Cardiac muscle cell (in vitro differentiated cells and primary cell): Measurements from ENCODE around the gene CMC4. TPM values are rescaled to one million over a fixed set of nuclear protein-coding genes. Genes with fewer than 3 reads are reported as not detected.

Experiments
- DNase-seq, 2 donors: peaks; one replicate each; pipeline versions ENCODE4 v3.0.0 to v3.0.0-alpha.2; 2010 to 2017; ENCODE audit warnings: low read depth in 1 of 2, low spot score in 1 of 2
- H3K27ac ChIP-seq: fragments of 200-600 bp; sonication (generic); 2 replicates; pipeline ENCODE4 v1.5.1; 2016
- H3K27me3 ChIP-seq: fragments of 200-600 bp; sonication (generic); 2 replicates; pipeline ENCODE4 v1.6.0; 2016; ENCODE audit warnings: control low read depth
- H3K36me3 ChIP-seq: fragments of 200-600 bp; sonication (generic); 2 replicates; pipeline ENCODE4 v1.5.1; 2016; ENCODE audit warnings: control low read depth
- H3K4me1 ChIP-seq: fragments of 200-600 bp; sonication (generic); 2 replicates; pipeline ENCODE4 v1.8.1; 2017; ENCODE audit warnings: low read depth, mild to moderate bottlenecking, mixed run types
- H3K4me3 ChIP-seq: fragments of 200-600 bp; sonication (generic); 2 replicates; pipeline ENCODE4 v1.5.1; 2016; ENCODE audit warnings: mild to moderate bottlenecking
- H3K9me3 ChIP-seq: fragments of 200-600 bp; sonication (generic); 2 replicates; pipeline ENCODE4 v1.5.1; 2017; ENCODE audit warnings: low read depth, mild to moderate bottlenecking, control low read depth
- polyA plus RNA-seq: library from polyadenylated mRNA; unstranded; fragments of >200 nt; fragmentation: Nextera tagmentation; extraction: Ambion mirVana; gene quantifications from 2 replicates; pipeline ENCODE4 v1.2.1, GENCODE V29; 2016
- total RNA-seq: library from RNA; depleted of rRNA; stranded (reverse); fragments of >200 nt; gene quantifications from 2 replicates; pipeline ENCODE4 v1.2.3, GENCODE V29; 2016
- TF ChIP-seq, protein P1 (sequence below): IDR thresholded peaks from 2 replicates; pipeline ENCODE4 v1.5.1; 2012; ENCODE audit warnings: low read depth, mild to moderate bottlenecking, low read length

CMC4 gene
- total and polyA plus RNA-seq, 2 experiments from 2014 or later, result 23.3 to 32.0 TPM

DNA sequence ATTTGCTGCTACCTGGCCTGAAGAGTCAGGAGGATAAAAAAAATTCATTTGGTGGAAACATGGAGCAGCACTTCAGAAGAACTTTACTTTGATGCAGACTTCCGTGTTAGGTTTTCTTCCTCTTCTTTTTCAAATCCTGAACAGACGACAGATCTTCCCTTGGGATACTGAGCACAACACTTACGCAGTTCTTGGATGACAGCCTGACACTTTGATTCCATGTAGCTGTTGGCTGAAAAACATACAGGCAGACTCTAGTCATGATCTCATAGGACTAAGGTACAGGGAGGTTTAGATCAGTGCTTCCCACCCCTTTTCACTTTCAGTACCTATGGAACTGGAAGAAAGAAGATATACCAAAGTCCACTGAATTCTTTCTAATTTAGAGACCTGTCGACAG, 9.2 kb downstream of the CMC4 start:
- H3K4me3 ChIP-seq, result no peak overlapping the region

DNA sequence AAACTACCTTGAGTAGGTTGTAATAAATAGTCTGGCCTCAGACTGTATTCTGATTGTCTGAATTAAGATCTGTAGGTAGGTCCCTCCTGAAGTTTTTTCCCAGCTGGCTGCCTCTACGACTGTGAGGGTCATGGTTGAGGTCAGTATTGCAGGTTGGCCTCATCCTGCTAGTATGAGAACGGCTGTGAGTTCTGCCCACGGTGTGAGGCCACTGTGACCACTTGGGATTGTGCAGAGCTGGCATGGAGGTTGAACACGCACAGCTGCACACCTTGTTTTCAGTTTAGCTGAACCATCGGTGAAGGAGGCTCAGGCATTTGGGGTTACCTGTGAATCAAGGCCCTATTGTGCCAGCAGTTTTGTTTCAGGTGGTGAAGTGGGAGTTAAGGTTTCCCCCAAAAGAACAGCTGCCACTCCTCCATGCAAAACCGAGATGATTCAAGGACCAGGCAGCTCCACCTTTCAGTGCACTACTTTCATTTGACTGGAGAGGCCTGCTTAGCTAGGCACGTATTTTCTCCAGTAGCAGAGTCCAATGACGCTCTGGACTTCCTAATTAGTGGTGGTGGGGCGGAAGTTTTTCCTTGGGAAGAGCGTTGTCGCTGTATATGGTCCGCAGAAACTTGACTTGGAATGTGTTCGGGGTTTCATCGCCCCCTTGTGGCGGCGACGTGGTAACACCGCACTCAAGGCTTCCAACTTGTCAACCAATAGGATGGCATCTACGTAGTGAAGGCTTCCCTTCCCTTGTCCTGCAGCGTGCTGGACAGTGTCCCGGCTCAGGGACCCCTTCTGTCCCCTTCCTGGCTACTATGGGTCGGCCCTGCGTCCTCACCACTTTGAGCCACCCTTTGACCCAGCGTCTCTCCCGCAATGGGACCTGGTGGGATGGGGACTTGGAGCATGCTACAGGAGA, 13.8 kb downstream of the CMC4 start:
- H3K27ac ChIP-seq, result peak overlapping the region; percentile 80
- peak; percentile 73 to 85 for DNase-seq
- peaks cover 3% of the 10 kb centered on the region for H3K36me3 ChIP-seq
- no peaks in the 10 kb centered on the region for H3K27me3 ChIP-seq
- TF ChIP-seq, protein P1, sequence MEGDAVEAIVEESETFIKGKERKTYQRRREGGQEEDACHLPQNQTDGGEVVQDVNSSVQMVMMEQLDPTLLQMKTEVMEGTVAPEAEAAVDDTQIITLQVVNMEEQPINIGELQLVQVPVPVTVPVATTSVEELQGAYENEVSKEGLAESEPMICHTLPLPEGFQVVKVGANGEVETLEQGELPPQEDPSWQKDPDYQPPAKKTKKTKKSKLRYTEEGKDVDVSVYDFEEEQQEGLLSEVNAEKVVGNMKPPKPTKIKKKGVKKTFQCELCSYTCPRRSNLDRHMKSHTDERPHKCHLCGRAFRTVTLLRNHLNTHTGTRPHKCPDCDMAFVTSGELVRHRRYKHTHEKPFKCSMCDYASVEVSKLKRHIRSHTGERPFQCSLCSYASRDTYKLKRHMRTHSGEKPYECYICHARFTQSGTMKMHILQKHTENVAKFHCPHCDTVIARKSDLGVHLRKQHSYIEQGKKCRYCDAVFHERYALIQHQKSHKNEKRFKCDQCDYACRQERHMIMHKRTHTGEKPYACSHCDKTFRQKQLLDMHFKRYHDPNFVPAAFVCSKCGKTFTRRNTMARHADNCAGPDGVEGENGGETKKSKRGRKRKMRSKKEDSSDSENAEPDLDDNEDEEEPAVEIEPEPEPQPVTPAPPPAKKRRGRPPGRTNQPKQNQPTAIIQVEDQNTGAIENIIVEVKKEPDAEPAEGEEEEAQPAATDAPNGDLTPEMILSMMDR, result peak; percentile 68
- no peaks in the 10 kb centered on the region for H3K9me3 ChIP-seq
- H3K4me3 ChIP-seq, result no peak overlapping the region
- H3K4me1 ChIP-seq, result no peaks in the 10 kb centered on the region

More for the DNA sequence above, 9.2 kb downstream of the CMC4 start:
- no peak for DNase-seq
- TF ChIP-seq, protein P1, result no peak
- Histone ChIP-seq H3K9me3 (no peaks in the 10 kb centered on the region), H3K27me3 (no peaks in the 10 kb centered on the region), H3K36me3 (peaks cover 3% of the 10 kb centered on the region), H3K27ac (no peak overlapping the region), H3K4me1 (no peaks in the 10 kb centered on the region)

DNA sequence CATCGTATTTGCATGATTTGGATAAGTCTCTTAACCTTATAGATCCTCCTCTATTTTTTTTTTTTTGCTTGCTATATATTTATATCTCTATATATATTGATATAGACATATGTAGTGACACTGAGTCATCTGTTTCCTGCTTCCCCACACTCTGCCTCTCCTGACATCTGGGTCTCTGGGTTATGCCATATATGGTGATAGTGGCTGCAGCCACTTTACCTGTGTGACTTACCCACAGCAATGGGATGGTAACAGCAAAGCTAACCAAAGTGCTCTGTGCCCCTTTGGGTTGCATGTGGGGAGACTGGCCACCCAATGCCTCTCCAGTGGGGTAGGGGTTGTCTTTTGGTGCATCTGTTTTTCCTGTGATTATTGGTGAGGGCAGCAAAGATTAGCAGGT, 14.5 kb downstream of the CMC4 start:
- Histone ChIP-seq H3K4me1 (no peaks in the 10 kb centered on the region), H3K36me3 (peaks cover 3% of the 10 kb centered on the region), H3K27me3 (no peaks in the 10 kb centered on the region), H3K27ac (peak overlapping the region; percentile 80), H3K9me3 (no peaks in the 10 kb centered on the region), H3K4me3 (no peak overlapping the region)
- no peak for DNase-seq
- TF ChIP-seq, protein P1, result no peak

DNA sequence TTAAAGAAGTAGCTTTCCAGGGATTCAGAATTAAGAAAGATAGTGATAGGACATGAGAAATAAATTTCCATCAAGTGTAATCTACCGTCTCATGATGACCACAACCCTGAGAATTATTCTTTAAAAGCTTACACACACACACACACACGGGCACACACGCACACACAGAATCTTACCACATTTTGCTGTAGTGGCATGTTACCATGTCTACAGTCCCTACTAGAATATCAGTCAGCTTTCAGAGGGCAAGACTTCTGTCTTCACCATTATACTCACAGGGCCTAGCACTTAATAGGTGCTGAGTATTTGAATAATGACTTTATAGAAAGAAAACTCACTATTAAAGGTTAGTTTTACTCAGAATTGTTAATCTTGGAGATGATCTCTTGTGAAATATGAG, 15.4 kb downstream of the CMC4 start:
- H3K4me1 ChIP-seq, result no peaks in the 10 kb centered on the region
- H3K36me3 ChIP-seq, result peaks cover 3% of the 10 kb centered on the region
- no peak for DNase-seq
- no peaks in the 10 kb centered on the region for H3K27me3 ChIP-seq
- H3K27ac ChIP-seq, result no peak overlapping the region
- H3K4me3 ChIP-seq, result no peak overlapping the region
- H3K9me3 ChIP-seq, result no peaks in the 10 kb centered on the region
- TF ChIP-seq, protein P1, result no peak

- H3K36me3 ChIP-seq, result no peaks in the 10 kb centered on the region
- no peaks in the 10 kb centered on the region for H3K9me3 ChIP-seq
- no peaks in the 10 kb centered on the region for H3K4me1 ChIP-seq
- no peak overlapping the region for H3K4me3 ChIP-seq
- no peaks in the 10 kb centered on the region for H3K27me3 ChIP-seq
- H3K27ac ChIP-seq, result no peak overlapping the region
- DNase-seq, result no peak
- TF ChIP-seq, protein P1, result no peak
Observed at GRCh38 chrX:155054255-155054654, 16.7 kb downstream of the CMC4 start.
